ENCODE data around the gene LRP11. TPM values are rescaled to one million over a fixed set of nuclear protein-coding genes. Genes with fewer than 3 reads are reported as not detected.

LRP11 gene
- total and polyA plus RNA-seq, 2 of the 13 experiments (the other 11 are each of a cell fraction or from before 2014, with no cell fraction given): 32.4 to 48.9 TPM

DNA sequence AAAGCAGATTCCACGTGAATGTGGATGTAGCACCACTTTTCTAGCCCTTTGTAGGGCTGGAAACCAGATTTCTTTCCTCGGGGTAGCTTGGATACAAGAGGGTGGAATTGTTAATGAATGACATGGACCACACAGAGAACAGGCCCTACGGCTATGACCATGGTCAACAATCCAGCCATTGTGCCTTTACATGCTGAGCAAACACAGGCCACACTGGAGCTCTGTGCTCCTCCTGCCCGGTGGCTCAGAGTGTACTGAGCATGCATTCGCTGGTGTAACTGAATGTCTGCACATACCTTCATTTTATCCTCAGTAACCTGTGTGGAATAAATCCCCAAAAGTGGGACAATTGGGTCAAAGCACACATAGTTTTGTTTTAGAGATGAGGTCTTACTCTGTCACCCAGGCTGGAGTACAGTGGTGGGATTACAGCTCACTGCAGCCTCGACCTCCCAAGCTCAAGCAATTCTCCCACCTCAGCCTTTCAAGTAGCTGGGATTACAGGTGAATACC is 32.8 kb downstream of the LRP11 start (continued):
- TF ChIP-seq NFYC (CRISPR knock-in tag; IDR thresholded peaks at IDR 0.05) (0 out of 2 replicates have a peak, but pooled peaks have one; percentile 8), CCDC6 (CRISPR knock-in tag; IDR thresholded peaks at IDR 0.05) (0 out of 2 replicates have a peak, but pooled peaks have one; percentile 18), SIX1 (CRISPR knock-in tag; IDR thresholded peaks at IDR 0.05; ENCODE audit: borderline replicate concordance) (no peak), ZSCAN25 (CRISPR knock-in tag; IDR thresholded peaks at IDR 0.05) (peak; percentile 42; the same call in 1 of the 2 replicates), EHMT2 (IDR thresholded peaks at IDR 0.05; ENCODE audit: borderline replicate concordance, low read depth, low read length) (peak; percentile 67; the same call in 1 of the 2 replicates), ZNF552 (CRISPR knock-in tag; IDR thresholded peaks at IDR 0.05; ENCODE audit: borderline replicate concordance) (peak; percentile 12; the same call in 1 of the 2 replicates), STAG1 (CRISPR knock-in tag; IDR thresholded peaks at IDR 0.05) (peak; percentile 27; the same call in 1 of the 2 replicates), SP4 (CRISPR knock-in tag; IDR thresholded peaks at IDR 0.05) (0 out of 2 replicates have a peak, but pooled peaks have one; percentile 30), TFDP1 (CRISPR knock-in tag; IDR thresholded peaks at IDR 0.05; ENCODE audit: borderline replicate concordance) (peak; percentile 61; the same call in 1 of the 2 replicates), LCORL (IDR thresholded peaks at IDR 0.05) (no peak), LCORL (CRISPR knock-in tag; IDR thresholded peaks at IDR 0.05) (peak; percentile 52; the same call in 1 of the 2 replicates), HES4 (CRISPR knock-in tag; IDR thresholded peaks at IDR 0.05; ENCODE audit: borderline replicate concordance) (no peak), POLR2G (IDR thresholded peaks at IDR 0.05; ENCODE audit: low read depth, low read length) (peak; percentile 41; the same call in 1 of the 2 replicates), ZNF687 (CRISPR knock-in tag; IDR thresholded peaks at IDR 0.05) (peak; percentile 51; the same call in 1 of the 2 replicates), PPARG (CRISPR knock-in tag; conservative IDR thresholded peaks at IDR 0.05) (peak; percentile 30; the same call in 1 of the 2 replicates), NR2F6 (IDR thresholded peaks at IDR 0.05) (no peak), NR2F6 (CRISPR knock-in tag; IDR thresholded peaks at IDR 0.05) (0 out of 2 replicates have a peak, but pooled peaks have one; percentile 55), ERF (CRISPR knock-in tag; IDR thresholded peaks at IDR 0.05) (peak; percentile 88), FOXA1 (IDR thresholded peaks at IDR 0.05) (no peak), FOXA1 (CRISPR knock-in tag; IDR thresholded peaks at IDR 0.05) (peak; percentile 91), MIER2 (CRISPR knock-in tag; IDR thresholded peaks at IDR 0.05) (peak; percentile 41; the same call in 1 of the 2 replicates), HMG20A (CRISPR knock-in tag; IDR thresholded peaks at IDR 0.05; ENCODE audit: borderline replicate concordance) (peak; percentile 60; the same call in 1 of the 2 replicates), ZNF451 (CRISPR knock-in tag; IDR thresholded peaks at IDR 0.05) (0 out of 2 replicates have a peak, but pooled peaks have one; percentile 53)
- TF ChIP-seq, protein P1, sequence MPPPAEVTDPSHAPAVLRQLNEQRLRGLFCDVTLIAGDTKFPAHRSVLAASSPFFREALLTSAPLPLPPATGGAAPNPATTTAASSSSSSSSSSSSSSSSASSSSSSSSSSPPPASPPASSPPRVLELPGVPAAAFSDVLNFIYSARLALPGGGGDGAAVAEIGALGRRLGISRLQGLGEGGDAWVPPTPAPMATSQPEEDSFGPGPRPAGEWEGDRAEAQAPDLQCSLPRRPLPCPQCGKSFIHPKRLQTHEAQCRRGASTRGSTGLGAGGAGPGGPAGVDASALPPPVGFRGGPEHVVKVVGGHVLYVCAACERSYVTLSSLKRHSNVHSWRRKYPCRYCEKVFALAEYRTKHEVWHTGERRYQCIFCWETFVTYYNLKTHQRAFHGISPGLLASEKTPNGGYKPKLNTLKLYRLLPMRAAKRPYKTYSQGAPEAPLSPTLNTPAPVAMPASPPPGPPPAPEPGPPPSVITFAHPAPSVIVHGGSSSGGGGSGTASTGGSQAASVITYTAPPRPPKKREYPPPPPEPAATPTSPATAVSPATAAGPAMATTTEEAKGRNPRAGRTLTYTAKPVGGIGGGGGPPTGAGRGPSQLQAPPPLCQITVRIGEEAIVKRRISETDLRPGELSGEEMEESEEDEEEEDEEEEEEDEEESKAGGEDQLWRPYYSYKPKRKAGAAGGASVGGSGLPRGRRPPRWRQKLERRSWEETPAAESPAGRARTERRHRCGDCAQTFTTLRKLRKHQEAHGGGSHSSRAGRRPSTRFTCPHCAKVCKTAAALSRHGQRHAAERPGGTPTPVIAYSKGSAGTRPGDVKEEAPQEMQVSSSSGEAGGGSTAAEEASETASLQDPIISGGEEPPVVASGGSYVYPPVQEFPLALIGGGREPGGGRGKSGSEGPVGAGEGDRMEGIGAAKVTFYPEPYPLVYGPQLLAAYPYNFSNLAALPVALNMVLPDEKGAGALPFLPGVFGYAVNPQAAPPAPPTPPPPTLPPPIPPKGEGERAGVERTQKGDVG (CRISPR knock-in tag; IDR thresholded peaks at IDR 0.05; ENCODE audit: borderline replicate concordance): peak; percentile 85; the same call in 1 of the 2 replicates
